Vagina (tissue), 2 donors: ENCODE results near the gene ARSG. TPM values are rescaled to one million over a fixed set of nuclear protein-coding genes. Genes with fewer than 3 reads are reported as not detected.
"Not testable (repeated sequence)": the region's sequence is repeated elsewhere in the genome, so short reads cannot be mapped to it uniquely, and the experiment has no call there.

Source experiments
- DNase-seq, 2 donors: peaks; one replicate each; pipeline ENCODE4 v3.0.0-alpha.2; 2017; ENCODE audit errors: extremely low spot score in 2 of 2
- H3K27ac ChIP-seq: fragments of 200-600 bp; sonication (generic); one replicate; pipeline ENCODE4 v1.5.1; 2019
- H3K27me3 ChIP-seq: fragments of 200-600 bp; sonication (generic); one replicate; pipeline ENCODE4 v1.5.1; 2019
- H3K36me3 ChIP-seq, 2 donors: fragments of 200-600 bp; sonication (generic); one replicate each; pipeline ENCODE4 v1.5.1; 2017 to 2019
- H3K4me1 ChIP-seq: fragments of 200-600 bp; sonication (generic); one replicate; pipeline ENCODE4 v1.5.1; 2019
- H3K4me3 ChIP-seq, 2 donors: fragments of 200-600 bp; sonication (generic); 1 replicate in 1 of 2; 2 replicates in 1 of 2; pipeline ENCODE4 v1.5.1; 2016 to 2019
- H3K9me3 ChIP-seq: fragments of 200-600 bp; sonication (generic); one replicate; pipeline ENCODE4 v1.5.1; 2019
- CTCF ChIP-seq, 3 experiments: fragments of 450-650 bp in 2 of 3; fragments of 200-600 bp in 1 of 3; sonication (generic) in 1 of 3; IDR thresholded peaks; one replicate each; pipeline ENCODE4 v1.5.1; 2017 to 2019; ENCODE audit warnings: antibody characterized with exemption in 3 of 3, mild to moderate bottlenecking in 2 of 3, moderate library complexity in 2 of 3
- POLR2A ChIP-seq, 2 donors: fragments of 450-650 bp; IDR thresholded peaks; one replicate each; pipeline ENCODE4 v1.6.1; 2017; ENCODE audit warnings: antibody characterized with exemption in 2 of 2, mild to moderate bottlenecking in 2 of 2, moderate library complexity in 2 of 2
- POLR2AphosphoS5 ChIP-seq, 2 donors: sonication (generic); formaldehyde crosslinking; IDR thresholded peaks; one replicate each; pipeline ENCODE4 v1.9.0; 2017; ENCODE audit warnings: antibody characterized with exemption in 2 of 2, mild to moderate bottlenecking in 2 of 2, low read depth in 1 of 2; ENCODE audit not compliant: insufficient read depth in 1 of 2
- intact Hi-C: fragments of 100-400 bp; cut with DNase I; formaldehyde crosslinking; loops from one replicate; pipeline ENCODE4 v1.15.1; 2023
- total RNA-seq: library from RNA; depleted of rRNA; stranded (reverse); fragments of >200 nt; gene quantifications from one replicate; pipeline ENCODE4 v1.2.3, GENCODE V29; 2016

Gene ARSG
- total RNA-seq, 1 donor from 2014 or later = 8.1 TPM

- TF ChIP-seq POLR2A (IDR thresholded peaks at IDR 0.05) (no peak), CTCF (IDR thresholded peaks at IDR 0.05) (no peak), POLR2AphosphoS5 (IDR thresholded peaks at IDR 0.05; ENCODE audit: insufficient read depth in 1 of 2, low read depth in 1 of 2) (no peak)
- DNase-seq = no peak
- H3K4me1 ChIP-seq = no peaks in the 10 kb centered on the region
- H3K27me3 ChIP-seq = no peaks in the 10 kb centered on the region
- peaks cover 0 to 9% of the 10 kb centered on the region in 2 donors for H3K36me3 ChIP-seq
- H3K9me3 ChIP-seq = no peaks in the 10 kb centered on the region
- intact Hi-C loops = loop anchor here (10.0 kb wide), 1 partner anchor 151 kb away; no protein-coding TSS in a partner anchor
- H3K27ac ChIP-seq = no peak overlapping the region
- no peak overlapping the region for H3K4me3 ChIP-seq
These were observed 17.6 kb upstream of the ARSG start for GRCh38 chr17:68273722-68274121.

GRCh38 chr17:68276339-68276738 is 15.0 kb upstream of the ARSG start:
- intact Hi-C loops = loop anchor here (10.0 kb wide), 1 partner anchor 148 kb away; no protein-coding TSS in a partner anchor
- not testable (repeated sequence) for H3K27me3 ChIP-seq, H3K9me3 ChIP-seq, H3K4me1 ChIP-seq, H3K36me3 ChIP-seq, DNase-seq, H3K4me3 ChIP-seq, H3K27ac ChIP-seq

GRCh38 chr17:68277807-68278206 is 13.5 kb upstream of the ARSG start:
- peak in 1 of 2 donors; percentile 3 for DNase-seq
- no peaks in the 10 kb centered on the region for H3K4me1 ChIP-seq
- no peaks in the 10 kb centered on the region for H3K9me3 ChIP-seq
- no peak overlapping the region for H3K4me3 ChIP-seq
- H3K27ac ChIP-seq = no peak overlapping the region
- no peak for TF ChIP-seq CTCF (IDR thresholded peaks at IDR 0.05)
- TF ChIP-seq POLR2A (IDR thresholded peaks at IDR 0.05) = no peak
- no peak for TF ChIP-seq POLR2AphosphoS5 (IDR thresholded peaks at IDR 0.05; ENCODE audit: insufficient read depth in 1 of 2, low read depth in 1 of 2)
- intact Hi-C loops = loop anchor here (10.0 kb wide), 1 partner anchor 147 kb away; no protein-coding TSS in a partner anchor
- H3K36me3 ChIP-seq = peaks cover 0 to 9% of the 10 kb centered on the region in 2 donors
- no peaks in the 10 kb centered on the region for H3K27me3 ChIP-seq

- intact Hi-C loops, H3K27me3 ChIP-seq, H3K36me3 ChIP-seq: not testable (repeated sequence)
These were observed 9.3 kb upstream of the ARSG start for GRCh38 chr17:68281965-68282364.

GRCh38 chr17:68288375-68288774 is 2.9 kb upstream of the ARSG start:
- DNase-seq = no peak
- Histone ChIP-seq H3K27ac (no peak overlapping the region), H3K4me3 (no peak overlapping the region), H3K36me3 (no peaks in the 10 kb centered on the region), H3K27me3 (no peaks in the 10 kb centered on the region), H3K9me3 (no peaks in the 10 kb centered on the region), H3K4me1 (peaks cover 33% of the 10 kb centered on the region)
- intact Hi-C loops = no loop called here
- TF ChIP-seq CTCF (IDR thresholded peaks at IDR 0.05) (no peak), POLR2A (IDR thresholded peaks at IDR 0.05) (no peak), POLR2AphosphoS5 (IDR thresholded peaks at IDR 0.05; ENCODE audit: insufficient read depth in 1 of 2, low read depth in 1 of 2) (no peak)

More at GRCh38 chr17:68281965-68282364, 9.3 kb upstream of the ARSG start:
- H3K4me1 ChIP-seq, H3K27ac ChIP-seq, DNase-seq, H3K4me3 ChIP-seq, H3K9me3 ChIP-seq: not testable (repeated sequence)

GRCh38 chr17:68288804-68289203 is 2.5 kb upstream of the ARSG start:
- DNase-seq = no peak
- Histone ChIP-seq H3K27me3 (no peaks in the 10 kb centered on the region), H3K4me3 (no peak overlapping the region), H3K36me3 (no peaks in the 10 kb centered on the region), H3K27ac (no peak overlapping the region), H3K9me3 (no peaks in the 10 kb centered on the region), H3K4me1 (peaks cover 33% of the 10 kb centered on the region)
- intact Hi-C loops = no loop called here
- TF ChIP-seq POLR2AphosphoS5 (IDR thresholded peaks at IDR 0.05; ENCODE audit: insufficient read depth in 1 of 2, low read depth in 1 of 2) = no peak
